SU-DHL-6 (cell line): ENCODE data around the gene BICC1.

ENCODE experiments used
- H2AFZ ChIP-seq: fragments of 200-600 bp; sonication (generic); 2 replicates; pipeline ENCODE4 v1.6.1; 2014; ENCODE audit warnings: low read depth, mild to moderate bottlenecking, moderate library complexity, mixed read lengths, antibody characterized with exemption, low read length; ENCODE audit not compliant: severe bottlenecking
- H3F3A ChIP-seq: fragments of 200-600 bp; shearing (Covaris generic); 2 replicates; pipeline ENCODE4 v1.6.0; 2016; ENCODE audit warnings: antibody characterized with exemption, mild to moderate bottlenecking; ENCODE audit not compliant: insufficient read depth
- H3K27ac ChIP-seq: fragments of 200-600 bp; sonication (generic); 2 replicates; pipeline ENCODE4 v1.5.1; 2016; ENCODE audit warnings: low read depth, mild to moderate bottlenecking, low read length, moderate library complexity, mixed read lengths
- H3K27me3 ChIP-seq: fragments of 200-600 bp; sonication (generic), shearing (Covaris generic); 2 replicates; pipeline ENCODE4 v1.6.0; 2014; ENCODE audit warnings: mild to moderate bottlenecking, low read length
- H3K36me3 ChIP-seq: fragments of 200-600 bp; sonication (generic); 2 replicates; pipeline ENCODE4 v1.6.1; 2014; ENCODE audit warnings: mild to moderate bottlenecking, low read length, mixed read lengths
- H3K4me2 ChIP-seq: fragments of 300-600, 200-600 bp; shearing (Covaris generic), sonication (generic); 2 replicates; pipeline ENCODE4 v1.6.0; 2014; ENCODE audit warnings: low read length, low read depth, mild to moderate bottlenecking; ENCODE audit not compliant: poor library complexity, severe bottlenecking
- H3K4me3 ChIP-seq: fragments of 200-600 bp; sonication (generic); 2 replicates; pipeline ENCODE4 v1.5.1; 2014; ENCODE audit warnings: antibody characterized with exemption, low read length, mild to moderate bottlenecking, mixed read lengths; ENCODE audit not compliant: insufficient read depth, poor library complexity, severe bottlenecking
- H3K79me2 ChIP-seq: fragments of 200-600 bp; sonication (generic); 2 replicates; pipeline ENCODE4 v1.6.1; 2014; ENCODE audit warnings: mild to moderate bottlenecking, low read length, moderate library complexity; ENCODE audit not compliant: insufficient read depth
- H3K9ac ChIP-seq: fragments of 200-600 bp; sonication (generic); 2 replicates; pipeline ENCODE4 v1.7.0; 2014; ENCODE audit warnings: mild to moderate bottlenecking, low read length
- H3K9me2 ChIP-seq: fragments of 200-600 bp; sonication (generic); replicated peaks from 2 replicates; pipeline ENCODE4 v1.6.1; 2014; ENCODE audit warnings: low read length; ENCODE audit not compliant: insufficient read depth
- H3K9me3 ChIP-seq: fragments of 200-600 bp; sonication (generic); 2 replicates; pipeline ENCODE4 v1.6.1; 2014; ENCODE audit warnings: low read length, mixed read lengths; ENCODE audit not compliant: insufficient read depth
- H4K20me1 ChIP-seq: fragments of 200-600 bp; sonication (generic); 2 replicates; pipeline ENCODE4 v1.6.1; 2014; ENCODE audit warnings: low read depth, mild to moderate bottlenecking, antibody characterized with exemption, low read length, moderate library complexity, mixed read lengths
- CTCF ChIP-seq: fragments of 200-600 bp; sonication (generic); IDR thresholded peaks from one replicate; pipeline ENCODE4 v1.5.1; 2017; ENCODE audit warnings: antibody characterized with exemption, mild to moderate bottlenecking, low read length, moderate library complexity; ENCODE audit not compliant: insufficient read depth, poor library complexity, severe bottlenecking
- EZH2phosphoT487 ChIP-seq: fragments of 200-600 bp; sonication (generic), shearing (Covaris generic); conservative IDR thresholded peaks from 2 replicates; pipeline ENCODE4 v1.6.1; 2018; ENCODE audit warnings: mild to moderate bottlenecking, antibody characterized with exemption, low read length, moderate library complexity, mixed read lengths

BICC1 gene

GRCh38 chr10:58743466-58744115 is 230.9 kb downstream of the BICC1 start:
- Histone ChIP-seq H3K27ac (no peak overlapping the region), H4K20me1 (no peaks in the 10 kb centered on the region), H3K27me3 (no peaks in the 10 kb centered on the region), H3K9ac (no peak overlapping the region), H3K4me3 (no peak overlapping the region), H2AFZ (no peak overlapping the region), H3K36me3 (no peaks in the 10 kb centered on the region), H3K79me2 (no peaks in the 10 kb centered on the region), H3K9me2 (no peaks in the 10 kb centered on the region), H3F3A (no peaks in the 10 kb centered on the region), H3K4me2 (no peak overlapping the region), H3K9me3 (no peaks in the 10 kb centered on the region)
- TF ChIP-seq CTCF = no peak
- no peak for TF ChIP-seq EZH2phosphoT487

- TF ChIP-seq CTCF (no peak), EZH2phosphoT487 (no peak)
- no peaks in the 10 kb centered on the region for H3K36me3 ChIP-seq
- no peaks in the 10 kb centered on the region for H3K79me2 ChIP-seq
- H4K20me1 ChIP-seq = no peaks in the 10 kb centered on the region
- 0 out of 2 replicates have a peak, but pooled peaks cover 3% of the 10 kb centered on the region for H3K27me3 ChIP-seq
- no peaks in the 10 kb centered on the region for H3K9me2 ChIP-seq
- no peak overlapping the region for H3K4me2 ChIP-seq
- no peaks in the 10 kb centered on the region for H3K9me3 ChIP-seq
- no peak overlapping the region for H3K4me3 ChIP-seq
- H3F3A ChIP-seq = no peaks in the 10 kb centered on the region
- H3K27ac ChIP-seq = no peak overlapping the region
- no peak overlapping the region for H2AFZ ChIP-seq
- no peak overlapping the region for H3K9ac ChIP-seq
Measured at GRCh38 chr10:58746474-58747185, 234.0 kb downstream of the BICC1 start.

- Histone ChIP-seq H3K9me2 (no peaks in the 10 kb centered on the region), H3K9ac (no peak overlapping the region), H3K36me3 (no peaks in the 10 kb centered on the region), H3K79me2 (no peaks in the 10 kb centered on the region), H3F3A (no peaks in the 10 kb centered on the region), H2AFZ (no peak overlapping the region), H3K27ac (no peak overlapping the region), H4K20me1 (no peaks in the 10 kb centered on the region), H3K27me3 (0 out of 2 replicates have a peak, but pooled peaks cover 3% of the 10 kb centered on the region), H3K4me2 (no peak overlapping the region), H3K4me3 (no peak overlapping the region), H3K9me3 (no peaks in the 10 kb centered on the region)
- TF ChIP-seq CTCF (no peak), EZH2phosphoT487 (no peak)
Measured at GRCh38 chr10:58747687-58748086, 235.0 kb downstream of the BICC1 start.
